Ovary (tissue), 9 donors: ENCODE results near the gene MYO1E. TPM values are rescaled to one million over a fixed set of nuclear protein-coding genes. Genes with fewer than 3 reads are reported as not detected.

ENCODE experiments used
- DNase-seq, 5 donors: peaks; one replicate each; pipeline ENCODE4 v3.0.0-alpha.2; 2019 to 2020
- H3K27ac ChIP-seq, 2 donors: fragments of 200-600 bp; one replicate each; pipeline versions ENCODE4 v1.5.1 to v1.8.0; 2019 to 2022
- H3K27me3 ChIP-seq: fragments of 200-600 bp; one replicate; pipeline ENCODE4 v1.8.0; 2022
- H3K36me3 ChIP-seq: fragments of 200-600 bp; sonication (generic); one replicate; pipeline ENCODE4 v1.5.1; 2019
- H3K4me1 ChIP-seq: one replicate; pipeline ENCODE4 v1.8.1; 2013; ENCODE audit warnings: mild to moderate bottlenecking, moderate library complexity; ENCODE audit not compliant: insufficient read depth
- H3K4me3 ChIP-seq: fragments of 200-600 bp; sonication (generic); one replicate; pipeline ENCODE4 v1.5.1; 2017
- H3K9me3 ChIP-seq, 2 donors: fragments of 200-600 bp in 1 of 2; sonication (generic) in 1 of 2; one replicate each; pipeline versions ENCODE4 v1.5.1 to v1.8.1; 2013 to 2019; ENCODE audit warnings: mild to moderate bottlenecking in 1 of 2, moderate library complexity in 1 of 2
- CTCF ChIP-seq, 3 donors: fragments of 450-650 bp in 2 of 3; fragments of 200-600 bp in 1 of 3; IDR thresholded peaks; one replicate each; pipeline versions ENCODE4 v1.5.1 to v1.8.0; 2016 to 2022; ENCODE audit warnings: antibody characterized with exemption in 3 of 3, mild to moderate bottlenecking in 1 of 3
- EP300 ChIP-seq: sonication (generic); formaldehyde crosslinking; IDR thresholded peaks from one replicate; pipeline ENCODE4 v1.6.1; 2017; ENCODE audit warnings: antibody characterized with exemption
- POLR2A ChIP-seq: fragments of 450-650 bp; IDR thresholded peaks from one replicate; pipeline ENCODE4 v1.6.1; 2017; ENCODE audit warnings: antibody characterized with exemption, mild to moderate bottlenecking, moderate library complexity
- WGBS, 3 donors: extraction: QIAGEN DNeasy Blood & Tissue Kit in 1 of 3; methylation state at CpG; one replicate each; pipeline versions ENCODE4 v1.1.5 to v1.1.7; 2013 to 2017; 5-methylcytosine and 5-hydroxymethylcytosine counted together
- intact Hi-C, 4 donors: fragments of 100-400 bp; cut with DNase I; formaldehyde crosslinking; loops; one replicate each; pipeline versions ENCODE4 v1.11.0 to v1.15.1; 2022 to 2023
- polyA plus RNA-seq, 2 donors: library from polyadenylated mRNA; stranded (reverse); fragments of 200-250 nt in 1 of 2; fragments of 350-450 nt in 1 of 2; fragmentation: Illumina TruSeq in 1 of 2; extraction: RNeasy Lipid Tissue Mini Kit (QIAGEN cat#74804) in 1 of 2; gene quantifications; one replicate each; pipeline ENCODE4 v1.2.3, GENCODE V29; 2013 to 2014
- total RNA-seq, 7 donors: library from RNA; depleted of rRNA in 2 of 7; stranded (reverse); fragments of >200 nt in 2 of 7; fragmentation: NEBNext Ultra II Directional in 3 of 7; extraction: Animal tissue kit (Norgen Biotek cat#: 25700) in 3 of 7; gene quantifications; one replicate each; pipeline versions ENCODE4 v1.1.0 to v1.2.4, GENCODE V29; 2016 to 2023
- donor health status: DM: no; HTN: no; CAD: no; lungs with moderate emphysema.
- donor health status: DM: no; HTN: no; CAD: no.
- donor health status: Bipolar disorder and iron deficiency.
- donor health status: DM: yes; HTN: yes; CAD: no.
- donor health status: DM: no; HTN: no; CAD: no.
- donor health status: DM: yes; HTN: yes; CAD: no.

Gene MYO1E
- total and polyA plus RNA-seq, 9 donors, result 11.6 to 96.0 (median 44.8) TPM

DNA sequence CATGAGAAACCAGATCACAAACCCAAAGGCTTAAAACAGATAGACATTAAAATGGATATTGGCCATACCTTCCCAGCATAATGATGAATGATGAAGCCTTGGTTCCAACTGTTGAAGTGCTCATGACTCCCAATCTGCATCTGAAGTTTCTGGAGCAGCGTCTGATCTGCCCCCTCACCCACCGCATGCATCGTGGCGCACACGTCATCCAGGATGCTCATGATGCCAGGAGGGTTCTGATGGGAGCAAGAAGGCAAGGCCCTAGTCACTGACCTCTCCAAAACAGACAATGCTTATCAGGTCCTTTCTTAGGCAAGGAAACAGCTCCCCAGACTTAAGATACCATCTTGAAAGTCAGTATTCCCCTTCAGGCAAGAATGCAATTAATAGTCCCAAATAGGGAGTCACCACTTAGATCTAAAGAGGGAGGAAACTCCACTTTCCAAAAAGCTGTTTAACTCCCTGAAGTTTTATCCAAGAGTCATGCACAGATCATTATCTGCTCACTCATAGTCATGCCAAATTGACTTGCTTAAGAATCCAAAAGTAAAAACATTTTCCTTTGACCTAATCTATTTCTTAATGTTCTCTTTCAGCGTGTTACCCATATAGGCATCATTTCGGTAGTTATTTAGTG is 163.9 kb downstream of the MYO1E start:
- TF ChIP-seq CTCF (IDR thresholded peaks at IDR 0.05), result no peak
- TF ChIP-seq POLR2A, result no peak
- no peak for TF ChIP-seq EP300
- H3K27me3 ChIP-seq, result no peaks in the 10 kb centered on the region
- H3K9me3 ChIP-seq, result no peaks in the 10 kb centered on the region
- 93 to 95% (median 93%) methylated on average over 7 of the region's 7 CpGs for WGBS, 3 donors
- intact Hi-C loops, result loop anchor here in 1 of 4 donors (5.0 kb wide), 1 partner anchor 1529 kb away; no protein-coding TSS in a partner anchor
- no peaks in the 10 kb centered on the region for H3K36me3 ChIP-seq
- no peak overlapping the region for H3K27ac ChIP-seq
- no peaks in the 10 kb centered on the region for H3K4me1 ChIP-seq
- DNase-seq, result no peak
- no peak overlapping the region for H3K4me3 ChIP-seq

- Histone ChIP-seq H3K27me3 (no peaks in the 10 kb centered on the region), H3K27ac (no peak within 1 kb of the TSS), H3K4me3 (no peak within 1 kb of the TSS), H3K36me3 (no peaks in the 10 kb centered on the region), H3K9me3 (no peaks in the 10 kb centered on the region), H3K4me1 (no peaks in the 10 kb centered on the region)
- DNase-seq, result no peak
- WGBS, 3 donors, result 94 to 96% (median 94%) methylated on average over 30 of the region's 30 CpGs
- TF ChIP-seq POLR2A (no peak), EP300 (no peak), CTCF (IDR thresholded peaks at IDR 0.05) (no peak)
- intact Hi-C loops, result loop anchor here in 1 of 4 donors (5.0 kb wide), 1 partner anchor 1531 kb away; no protein-coding TSS in a partner anchor
Observed at GRCh38 chr15:59206623-59207183, 166.0 kb downstream of the MYO1E start, which contains the start of gene LDHAL6B. LDHAL6B (plus strand) TSS chr15:59206843; CDS start chr15:59206941, 98 bp downstream.

DNA sequence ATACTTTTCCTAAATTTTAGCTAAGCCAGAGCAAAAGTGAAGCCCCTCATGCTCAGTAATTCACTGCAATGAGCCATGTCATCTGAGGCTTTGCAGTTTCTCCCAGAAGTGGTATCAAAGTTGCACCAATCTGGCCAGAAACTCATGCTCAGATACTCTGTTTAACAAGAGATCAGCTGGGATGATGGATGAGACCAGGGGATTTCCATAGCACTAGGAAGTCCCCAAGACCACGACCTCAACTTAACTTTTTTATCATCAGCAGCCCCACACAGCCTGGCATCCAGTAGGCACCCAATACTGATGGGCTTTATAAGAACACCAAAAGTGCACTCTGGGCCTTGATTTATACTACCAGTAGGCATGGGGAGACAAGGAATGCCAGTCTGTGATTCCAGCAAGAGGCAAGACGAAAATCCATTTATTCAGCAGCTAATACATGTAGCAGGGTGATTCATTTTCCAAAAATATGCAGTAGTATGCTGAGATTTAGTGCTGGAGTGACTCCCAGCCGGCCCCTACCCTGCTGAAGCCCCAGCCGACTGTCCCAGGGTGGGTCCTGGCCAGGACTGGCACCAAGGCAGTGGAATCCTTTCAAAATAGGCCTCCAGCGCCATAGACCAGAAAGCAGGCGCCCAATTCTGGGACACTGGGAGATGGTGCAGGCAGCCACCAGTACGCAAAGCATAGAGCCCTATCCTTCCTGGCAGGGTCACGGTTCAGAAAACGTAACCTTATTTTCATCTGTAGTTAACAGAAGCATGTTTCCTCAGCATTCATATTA is 166.6 kb downstream of the MYO1E start:
- 86 to 88% (median 87%) methylated on average over 9 of the region's 9 CpGs for WGBS, 3 donors
- Histone ChIP-seq H3K4me3 (no peak overlapping the region), H3K36me3 (no peaks in the 10 kb centered on the region), H3K27me3 (no peaks in the 10 kb centered on the region), H3K4me1 (no peaks in the 10 kb centered on the region), H3K9me3 (no peaks in the 10 kb centered on the region), H3K27ac (no peak overlapping the region)
- no peak for DNase-seq
- intact Hi-C loops, result loop anchor here in 1 of 4 donors (5.0 kb wide), 1 partner anchor 1531 kb away; no protein-coding TSS in a partner anchor
- TF ChIP-seq POLR2A (no peak), EP300 (no peak)

DNA sequence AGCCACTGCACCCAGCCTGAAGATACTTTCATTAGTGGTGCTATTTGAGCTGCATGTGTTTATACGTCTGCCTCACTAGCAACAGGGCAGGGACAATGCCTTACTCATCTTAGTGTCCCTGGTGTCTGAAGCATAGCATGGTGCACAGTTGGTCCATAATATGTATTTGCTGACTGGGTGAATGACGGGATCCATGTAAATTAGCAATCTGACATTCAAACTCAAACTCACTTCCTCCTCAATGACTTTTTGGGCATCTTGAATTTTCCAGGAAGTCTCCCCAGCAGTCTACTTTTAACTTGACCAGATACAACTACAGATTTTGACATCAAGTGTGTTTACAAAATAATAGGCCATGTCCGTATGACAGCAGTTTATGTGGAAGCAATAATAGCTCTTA is 169.0 kb downstream of the MYO1E start:
- 67 to 82% (median 67%) methylated on average over 3 of the region's 3 CpGs for WGBS, 3 donors
- H3K27me3 ChIP-seq, result no peaks in the 10 kb centered on the region
- intact Hi-C loops, result no loop called here

More for the DNA sequence above, 169.0 kb downstream of the MYO1E start:
- H3K27ac ChIP-seq, result no peak overlapping the region
- no peaks in the 10 kb centered on the region for H3K4me1 ChIP-seq
- DNase-seq, result no peak
- no peak for TF ChIP-seq CTCF (IDR thresholded peaks at IDR 0.05)
- no peak overlapping the region for H3K4me3 ChIP-seq
- H3K9me3 ChIP-seq, result no peaks in the 10 kb centered on the region
- H3K36me3 ChIP-seq, result no peaks in the 10 kb centered on the region
